ENCODE results near the gene IGSF21.

DNA sequence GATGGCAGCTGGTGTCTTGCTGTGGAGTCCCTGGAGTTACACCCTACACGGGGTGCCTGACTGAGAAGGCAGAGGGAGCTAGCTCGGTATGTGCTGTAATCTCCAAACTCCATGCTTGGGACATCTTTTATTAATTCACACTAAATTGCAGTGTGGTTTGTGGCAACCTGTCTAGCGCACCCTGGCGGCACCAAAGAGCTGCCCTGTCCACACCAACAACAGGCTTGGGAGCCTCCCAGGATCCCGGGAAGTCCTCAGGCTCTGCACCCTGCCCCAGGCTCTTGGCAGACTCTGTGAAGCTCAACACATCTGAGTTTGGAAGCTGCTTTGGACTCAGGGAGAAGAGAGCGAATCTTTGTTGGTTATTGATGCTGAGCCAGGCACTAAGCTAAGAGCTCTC, 138.9 kb downstream of the IGSF21 start:
- TF ChIP-seq, protein P1, sequence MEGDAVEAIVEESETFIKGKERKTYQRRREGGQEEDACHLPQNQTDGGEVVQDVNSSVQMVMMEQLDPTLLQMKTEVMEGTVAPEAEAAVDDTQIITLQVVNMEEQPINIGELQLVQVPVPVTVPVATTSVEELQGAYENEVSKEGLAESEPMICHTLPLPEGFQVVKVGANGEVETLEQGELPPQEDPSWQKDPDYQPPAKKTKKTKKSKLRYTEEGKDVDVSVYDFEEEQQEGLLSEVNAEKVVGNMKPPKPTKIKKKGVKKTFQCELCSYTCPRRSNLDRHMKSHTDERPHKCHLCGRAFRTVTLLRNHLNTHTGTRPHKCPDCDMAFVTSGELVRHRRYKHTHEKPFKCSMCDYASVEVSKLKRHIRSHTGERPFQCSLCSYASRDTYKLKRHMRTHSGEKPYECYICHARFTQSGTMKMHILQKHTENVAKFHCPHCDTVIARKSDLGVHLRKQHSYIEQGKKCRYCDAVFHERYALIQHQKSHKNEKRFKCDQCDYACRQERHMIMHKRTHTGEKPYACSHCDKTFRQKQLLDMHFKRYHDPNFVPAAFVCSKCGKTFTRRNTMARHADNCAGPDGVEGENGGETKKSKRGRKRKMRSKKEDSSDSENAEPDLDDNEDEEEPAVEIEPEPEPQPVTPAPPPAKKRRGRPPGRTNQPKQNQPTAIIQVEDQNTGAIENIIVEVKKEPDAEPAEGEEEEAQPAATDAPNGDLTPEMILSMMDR (IDR thresholded peaks at IDR 0.05), result peak in 1 of 6 experiments; percentile 6
- TF ChIP-seq POLR2A (IDR thresholded peaks at IDR 0.05), result no peak
